Fibroblast of lung (primary cell): ENCODE measurements around the gene ELFN2. TPM values are rescaled to one million over a fixed set of nuclear protein-coding genes. Genes with fewer than 3 reads are reported as not detected.

Experiments used
- DNase-seq, 2 donors: peaks; one replicate each; pipeline versions ENCODE4 v3.0.0 to v3.0.0-alpha.2; 2010; ENCODE audit warnings: low read depth in 2 of 2
- H2AFZ ChIP-seq: 2 replicates; pipeline ENCODE4 v1.5.1; 2012; ENCODE audit warnings: low read length, control low read depth, inconsistent platforms
- H3K27ac ChIP-seq: 2 replicates; pipeline ENCODE4 v1.5.1; 2011; ENCODE audit warnings: low read length, control low read depth; ENCODE audit not compliant: insufficient read depth
- H3K27me3 ChIP-seq: 2 replicates; pipeline ENCODE4 v1.5.1; 2011; ENCODE audit warnings: mild to moderate bottlenecking, low read length; ENCODE audit not compliant: control insufficient read depth, insufficient read depth
- H3K36me3 ChIP-seq: 2 replicates; pipeline ENCODE4 v1.5.1; 2011; ENCODE audit warnings: low read length; ENCODE audit not compliant: control insufficient read depth, insufficient read depth
- H3K4me1 ChIP-seq: 2 replicates; pipeline ENCODE4 v1.5.1; 2011; ENCODE audit warnings: low read length; ENCODE audit not compliant: control insufficient read depth, insufficient read depth; ENCODE audit errors: extremely low read depth
- H3K4me2 ChIP-seq: 2 replicates; pipeline ENCODE4 v1.5.1; 2011; ENCODE audit warnings: low read length, control low read depth; ENCODE audit not compliant: insufficient read depth; ENCODE audit errors: extremely low read depth
- H3K4me3 ChIP-seq, 4 experiments: fragments of 200-600 bp in 1 of 4; sonication (generic) in 1 of 4; replicated peaks in 1 of 4; 2 replicates each; pipeline ENCODE4 v1.5.1; 2011 to 2016; ENCODE audit warnings: low read length in 4 of 4, low read depth in 3 of 4, mild to moderate bottlenecking in 3 of 4, control low read depth in 2 of 4, inconsistent platforms in 1 of 4, mixed read lengths in 1 of 4; ENCODE audit not compliant: insufficient read depth in 1 of 4; ENCODE audit errors: control extremely low read depth in 1 of 4
- H3K79me2 ChIP-seq: 2 replicates; pipeline ENCODE4 v1.5.1; 2012; ENCODE audit warnings: mild to moderate bottlenecking, low read length, inconsistent platforms; ENCODE audit not compliant: control insufficient read depth, insufficient read depth
- H3K9ac ChIP-seq: 2 replicates; pipeline ENCODE4 v1.5.1; 2011; ENCODE audit warnings: mild to moderate bottlenecking, low read length, control low read depth; ENCODE audit not compliant: insufficient read depth
- H3K9me3 ChIP-seq: 2 replicates; pipeline ENCODE4 v1.5.1; 2012; ENCODE audit warnings: low read depth, low read length; ENCODE audit not compliant: control insufficient read depth, insufficient read depth
- H4K20me1 ChIP-seq: 2 replicates; pipeline ENCODE4 v1.5.1; 2011; ENCODE audit warnings: low read length; ENCODE audit not compliant: control insufficient read depth, insufficient read depth; ENCODE audit errors: extremely low read depth
- CTCF ChIP-seq, 2 donors: IDR thresholded peaks in 1 of 2; conservative IDR thresholded peaks in 1 of 2; 1 replicate in 1 of 2; 2 replicates in 1 of 2; pipeline ENCODE4 v1.5.1; 2011 to 2012; ENCODE audit warnings: low read length in 2 of 2, control low read depth in 1 of 2, inconsistent platforms in 1 of 2, low read depth in 1 of 2, mild to moderate bottlenecking in 1 of 2
- EZH2 ChIP-seq: IDR thresholded peaks from 2 replicates; pipeline ENCODE4 v1.5.1; 2012; ENCODE audit warnings: low read length, control low read depth, mild to moderate bottlenecking; ENCODE audit errors: missing control alignments
- polyA plus RNA-seq, 2 donors: library from polyadenylated mRNA; depleted of rRNA in 1 of 2; stranded (reverse) in 1 of 2; unstranded in 1 of 2; fragments of >200 nt; gene quantifications; 2 replicates each; pipeline ENCODE4 v1.2.1, GENCODE V29; 2011 to 2012; ENCODE audit warnings: missing spikeins in 1 of 2
- total RNA-seq: library from RNA; depleted of rRNA; stranded (reverse); fragments of >200 nt; gene quantifications from 2 replicates; pipeline ENCODE4 v1.2.1, GENCODE V29; 2014

ELFN2 gene
- total and polyA plus RNA-seq, 2 donors (not counting 1 experiment from before 2014, with no cell fraction given) = under 0.01 to 0.02 TPM

DNA sequence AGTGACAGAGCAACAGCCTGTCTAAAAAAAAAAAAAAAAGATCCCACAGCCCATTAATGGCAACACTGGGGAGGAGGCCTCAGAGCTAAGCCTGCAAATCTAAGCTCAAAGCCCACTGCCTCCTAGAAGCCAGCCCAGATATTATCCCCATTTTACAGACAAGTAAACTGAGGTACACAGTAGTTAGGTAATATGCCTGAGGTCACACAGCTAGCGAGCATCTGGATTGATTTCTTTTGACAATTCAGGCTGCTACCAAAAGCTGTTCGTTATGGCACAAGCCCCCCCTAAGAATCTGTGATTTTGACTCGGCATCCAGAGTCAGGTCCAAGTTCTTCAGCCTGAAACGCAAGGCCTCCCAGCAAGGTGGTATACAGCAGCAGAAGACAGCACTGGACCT lies 13.7 kb downstream of the ELFN2 start:
- Histone ChIP-seq H3K9me3 (no peaks in the 10 kb centered on the region), H3K4me2 (no peak overlapping the region)
- no peak for DNase-seq

GRCh38 chr22:37412495-37413250 lies 14.6 kb downstream of the ELFN2 start:
- Histone ChIP-seq H3K9ac (no peak overlapping the region), H3K36me3 (no peaks in the 10 kb centered on the region), H4K20me1 (no peaks in the 10 kb centered on the region), H3K4me3 (no peak overlapping the region), H3K9me3 (no peaks in the 10 kb centered on the region), H3K79me2 (no peaks in the 10 kb centered on the region), H2AFZ (no peak overlapping the region), H3K4me2 (no peak overlapping the region), H3K27me3 (peaks cover 12% of the 10 kb centered on the region), H3K27ac (no peak overlapping the region), H3K4me1 (no peaks in the 10 kb centered on the region)
- TF ChIP-seq CTCF (conservative IDR thresholded peaks at IDR 0.05 in 1 of 2, IDR thresholded peaks at IDR 0.05 in 1 of 2; ENCODE audit: low read depth in 1 of 2, low read length in 2 of 2) (no peak), EZH2 (no peak)
- no peak for DNase-seq

More for the DNA sequence above, 13.7 kb downstream of the ELFN2 start:
- Histone ChIP-seq H3K4me1 (no peaks in the 10 kb centered on the region), H3K79me2 (no peaks in the 10 kb centered on the region), H3K36me3 (no peaks in the 10 kb centered on the region), H4K20me1 (no peaks in the 10 kb centered on the region), H3K27ac (no peak overlapping the region), H3K9ac (no peak overlapping the region), H2AFZ (no peak overlapping the region), H3K4me3 (no peak overlapping the region), H3K27me3 (peaks cover 12% of the 10 kb centered on the region)
- TF ChIP-seq EZH2 (no peak), CTCF (conservative IDR thresholded peaks at IDR 0.05 in 1 of 2, IDR thresholded peaks at IDR 0.05 in 1 of 2; ENCODE audit: low read depth in 1 of 2, low read length in 2 of 2) (no peak)

DNA sequence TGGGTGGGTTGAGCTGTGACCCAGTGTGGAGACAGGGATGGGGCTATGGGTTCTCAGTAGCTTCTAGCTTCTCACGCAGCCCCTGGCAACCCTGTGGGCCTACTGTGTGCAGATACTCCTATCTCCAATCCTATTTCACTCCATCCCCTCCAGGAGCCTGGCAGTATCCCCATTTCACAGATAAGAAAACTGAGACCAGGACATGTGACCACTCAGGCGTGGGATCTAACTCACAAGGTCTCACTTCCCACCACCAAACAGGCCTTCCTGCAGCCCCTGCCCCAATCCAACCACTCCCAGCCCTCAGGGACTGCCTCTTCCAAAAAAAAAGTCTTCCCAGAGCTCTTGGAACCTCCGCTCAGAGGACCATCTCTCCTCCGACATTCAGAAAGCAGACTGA lies 15.6 kb downstream of the ELFN2 start:
- no peak overlapping the region for H3K4me3 ChIP-seq
- no peaks in the 10 kb centered on the region for H3K79me2 ChIP-seq
- peaks cover 12% of the 10 kb centered on the region for H3K27me3 ChIP-seq
- H3K9ac ChIP-seq = no peak overlapping the region
- H3K36me3 ChIP-seq = no peaks in the 10 kb centered on the region
- no peak for DNase-seq
- no peak overlapping the region for H2AFZ ChIP-seq
- no peak overlapping the region for H3K27ac ChIP-seq
- H3K4me1 ChIP-seq = no peaks in the 10 kb centered on the region
- H4K20me1 ChIP-seq = no peaks in the 10 kb centered on the region
- TF ChIP-seq EZH2 (no peak), CTCF (conservative IDR thresholded peaks at IDR 0.05 in 1 of 2, IDR thresholded peaks at IDR 0.05 in 1 of 2; ENCODE audit: low read depth in 1 of 2, low read length in 2 of 2) (no peak)
- H3K4me2 ChIP-seq = no peak overlapping the region
- H3K9me3 ChIP-seq = no peaks in the 10 kb centered on the region
